HG03108 (cell line): ENCODE measurements around the gene CTNND2.

Experiments used
- ATAC-seq: cut with Tn5 transposase; IDR thresholded peaks from one replicate; pipeline ENCODE4 v1.9.1; 2021; ENCODE audit warnings: moderate library complexity; ENCODE audit not compliant: unreplicated experiment

CTNND2 gene

GRCh38 chr5:11904265-11904906 is at the start of gene CTNND2:
Gene CTNND2 (minus strand): TSS chr5:11904446. CDS start chr5:11903853, 593 bp downstream.
- ATAC-seq, result no peak

- no peak for ATAC-seq
Measured at GRCh38 chr5:11946317-11946716, 42.1 kb upstream of the CTNND2 start.

GRCh38 chr5:11941566-11941965 is 37.3 kb upstream of the CTNND2 start:
- no peak for ATAC-seq

GRCh38 chr5:11931638-11932037 is 27.4 kb upstream of the CTNND2 start:
- ATAC-seq, result no peak

- no peak for ATAC-seq
Measured at GRCh38 chr5:11928909-11929308, 24.7 kb upstream of the CTNND2 start.

- ATAC-seq, result no peak
Measured at GRCh38 chr5:11925701-11926100, 21.5 kb upstream of the CTNND2 start.

- no peak for ATAC-seq
Measured at GRCh38 chr5:11922394-11922793, 18.1 kb upstream of the CTNND2 start.

- ATAC-seq, result no peak
Measured at GRCh38 chr5:11918463-11919045, 14.3 kb upstream of the CTNND2 start.

GRCh38 chr5:11909471-11909870 is 5.2 kb upstream of the CTNND2 start:
- ATAC-seq, result no peak

- ATAC-seq, result no peak
Measured at GRCh38 chr5:11906497-11906896, 2.3 kb upstream of the CTNND2 start.

GRCh38 chr5:11905206-11905605 is 960 bp upstream of the CTNND2 start:
- no peak for ATAC-seq

- ATAC-seq, result no peak
Measured at GRCh38 chr5:11903614-11904264, 507 bp downstream of the CTNND2 start.

- no peak for ATAC-seq
Measured at GRCh38 chr5:11903121-11903613, 1.1 kb downstream of the CTNND2 start.

GRCh38 chr5:11902201-11902619 is 2.0 kb downstream of the CTNND2 start:
- ATAC-seq, result no peak

GRCh38 chr5:11898787-11899186 is 5.5 kb downstream of the CTNND2 start:
- no peak for ATAC-seq

GRCh38 chr5:11897781-11898180 is 6.5 kb downstream of the CTNND2 start:
- ATAC-seq, result no peak

- no peak for ATAC-seq
Measured at GRCh38 chr5:11894992-11895391, 9.3 kb downstream of the CTNND2 start.

GRCh38 chr5:11892832-11893231 is 11.4 kb downstream of the CTNND2 start:
- ATAC-seq, result no peak

GRCh38 chr5:11890777-11891176 is 13.5 kb downstream of the CTNND2 start:
- ATAC-seq, result no peak

- ATAC-seq, result no peak
Measured at GRCh38 chr5:11888221-11888620, 16.0 kb downstream of the CTNND2 start.

- ATAC-seq, result no peak
Measured at GRCh38 chr5:11878814-11879213, 25.4 kb downstream of the CTNND2 start.

- ATAC-seq, result no peak
Measured at GRCh38 chr5:11873587-11873986, 30.7 kb downstream of the CTNND2 start.
